Gastroesophageal sphincter (tissue), 4 donors: Measurements from ENCODE around the gene SFTA2. TPM values are rescaled to one million over a fixed set of nuclear protein-coding genes. Genes with fewer than 3 reads are reported as not detected.

Experiments
- ATAC-seq: fragments of 150-250 bp; one replicate; pipeline ENCODE4 v1.9.1; 2016; ENCODE audit warnings: mild to moderate bottlenecking, moderate library complexity
- H3K27ac ChIP-seq, 4 donors: fragments of 200-600 bp; sonication (generic) in 3 of 4; 1 replicate in 3 of 4; 2 replicates in 1 of 4; pipeline ENCODE4 v1.5.1; 2016 to 2019
- H3K27me3 ChIP-seq: fragments of 200-600 bp; sonication (generic); one replicate; pipeline ENCODE4 v1.5.1; 2019
- H3K36me3 ChIP-seq, 2 donors: fragments of 200-600 bp; sonication (generic); one replicate each; pipeline ENCODE4 v1.5.1; 2019; ENCODE audit warnings: control low read depth in 1 of 2
- H3K4me1 ChIP-seq, 3 donors: fragments of 200-600 bp; sonication (generic); 1 replicate in 2 of 3; 2 replicates in 1 of 3; pipeline ENCODE4 v1.5.1; 2016 to 2019; ENCODE audit warnings: control low read depth in 2 of 3
- H3K4me3 ChIP-seq, 2 donors: fragments of 200-600 bp; sonication (generic); one replicate each; pipeline ENCODE4 v1.5.1; 2019; ENCODE audit warnings: mild to moderate bottlenecking in 1 of 2, moderate library complexity in 1 of 2
- H3K9me3 ChIP-seq, 3 donors: fragments of 200-600 bp; sonication (generic); one replicate each; pipeline ENCODE4 v1.5.1; 2017 to 2019; ENCODE audit warnings: control low read depth in 2 of 3
- EP300 ChIP-seq: sonication (generic); formaldehyde crosslinking; IDR thresholded peaks from one replicate; pipeline ENCODE4 v1.6.1; 2017; ENCODE audit warnings: antibody characterized with exemption, mild to moderate bottlenecking
- POLR2A ChIP-seq, 2 donors: fragments of 450-650 bp; IDR thresholded peaks; one replicate each; pipeline ENCODE4 v1.6.1; 2017; ENCODE audit warnings: antibody characterized with exemption in 2 of 2, mild to moderate bottlenecking in 2 of 2, moderate library complexity in 1 of 2
- POLR2AphosphoS5 ChIP-seq: sonication (generic); formaldehyde crosslinking; IDR thresholded peaks from one replicate; pipeline ENCODE4 v1.6.1; 2017; ENCODE audit warnings: antibody characterized with exemption
- WGBS, 2 donors: methylation state at CpG; one replicate each; pipeline ENCODE4 v1.1.5; 2018; ENCODE audit warnings: low coverage in 1 of 2; 5-methylcytosine and 5-hydroxymethylcytosine counted together
- total RNA-seq, 4 donors: library from RNA; depleted of rRNA; stranded (reverse); fragments of >200 nt; gene quantifications; one replicate each; pipeline ENCODE4 v1.1.0, GENCODE V29; 2016
- TF ChIP-seq, protein P1 (sequence below), 4 experiments: fragments of 200-600 bp in 2 of 4; fragments of 450-650 bp in 2 of 4; sonication (generic) in 1 of 4; IDR thresholded peaks; one replicate each; pipeline ENCODE4 v1.5.1; 2017 to 2019; ENCODE audit warnings: antibody characterized with exemption in 4 of 4, mild to moderate bottlenecking in 2 of 4, moderate library complexity in 2 of 4

SFTA2 gene
- total RNA-seq, 4 donors from 2014 or later, result not detected

DNA sequence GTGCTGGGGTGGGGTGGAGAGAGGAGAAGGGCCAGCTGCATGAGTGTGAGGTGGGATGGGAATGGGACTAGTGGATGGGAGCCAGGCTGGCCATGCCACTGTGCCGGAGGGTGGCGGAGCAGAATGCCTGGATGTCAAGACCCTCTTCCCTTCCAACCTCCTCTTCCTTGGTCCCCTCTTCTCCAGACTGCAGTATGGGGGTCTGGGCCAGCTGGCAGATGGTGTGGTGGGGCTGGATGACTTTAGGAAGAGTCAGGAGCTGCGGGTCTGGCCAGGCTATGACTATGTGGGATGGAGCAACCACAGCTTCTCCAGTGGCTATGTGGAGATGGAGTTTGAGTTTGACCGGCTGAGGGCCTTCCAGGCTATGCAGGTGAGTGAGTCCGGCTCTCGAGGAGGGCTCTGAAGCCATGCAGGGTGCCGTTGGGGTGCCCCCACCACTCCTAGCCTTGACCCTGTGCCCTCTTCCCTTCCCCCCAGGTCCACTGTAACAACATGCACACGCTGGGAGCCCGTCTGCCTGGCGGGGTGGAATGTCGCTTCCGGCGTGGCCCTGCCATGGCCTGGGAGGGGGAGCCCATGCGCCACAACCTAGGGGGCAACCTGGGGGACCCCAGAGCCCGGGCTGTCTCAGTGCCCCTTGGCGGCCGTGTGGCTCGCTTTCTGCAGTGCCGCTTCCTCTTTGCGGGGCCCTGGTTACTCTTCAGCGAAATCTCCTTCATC is 40.0 kb downstream of the SFTA2 start:
- H3K27ac ChIP-seq, result no peak overlapping the region
- no peak for TF ChIP-seq POLR2A (IDR thresholded peaks at IDR 0.05)
- no peak for TF ChIP-seq POLR2AphosphoS5
- no peak for TF ChIP-seq EP300
- TF ChIP-seq, protein P1, sequence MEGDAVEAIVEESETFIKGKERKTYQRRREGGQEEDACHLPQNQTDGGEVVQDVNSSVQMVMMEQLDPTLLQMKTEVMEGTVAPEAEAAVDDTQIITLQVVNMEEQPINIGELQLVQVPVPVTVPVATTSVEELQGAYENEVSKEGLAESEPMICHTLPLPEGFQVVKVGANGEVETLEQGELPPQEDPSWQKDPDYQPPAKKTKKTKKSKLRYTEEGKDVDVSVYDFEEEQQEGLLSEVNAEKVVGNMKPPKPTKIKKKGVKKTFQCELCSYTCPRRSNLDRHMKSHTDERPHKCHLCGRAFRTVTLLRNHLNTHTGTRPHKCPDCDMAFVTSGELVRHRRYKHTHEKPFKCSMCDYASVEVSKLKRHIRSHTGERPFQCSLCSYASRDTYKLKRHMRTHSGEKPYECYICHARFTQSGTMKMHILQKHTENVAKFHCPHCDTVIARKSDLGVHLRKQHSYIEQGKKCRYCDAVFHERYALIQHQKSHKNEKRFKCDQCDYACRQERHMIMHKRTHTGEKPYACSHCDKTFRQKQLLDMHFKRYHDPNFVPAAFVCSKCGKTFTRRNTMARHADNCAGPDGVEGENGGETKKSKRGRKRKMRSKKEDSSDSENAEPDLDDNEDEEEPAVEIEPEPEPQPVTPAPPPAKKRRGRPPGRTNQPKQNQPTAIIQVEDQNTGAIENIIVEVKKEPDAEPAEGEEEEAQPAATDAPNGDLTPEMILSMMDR (IDR thresholded peaks at IDR 0.05), result no peak
- no peaks in the 10 kb centered on the region for H3K27me3 ChIP-seq
- WGBS, 2 donors, result 67% methylated on average over 7 of the region's 21 CpGs; no CpG with 5 or more reads in 1 of the 2 donors
- no peak for ATAC-seq
- peaks cover 0 to 25% (median under 1%) of the 10 kb centered on the region in 3 donors for H3K4me1 ChIP-seq
- H3K4me3 ChIP-seq, result no peak overlapping the region
- H3K36me3 ChIP-seq, result peaks cover 0 to 81% of the 10 kb centered on the region in 2 donors
- H3K9me3 ChIP-seq, result no peaks in the 10 kb centered on the region

DNA sequence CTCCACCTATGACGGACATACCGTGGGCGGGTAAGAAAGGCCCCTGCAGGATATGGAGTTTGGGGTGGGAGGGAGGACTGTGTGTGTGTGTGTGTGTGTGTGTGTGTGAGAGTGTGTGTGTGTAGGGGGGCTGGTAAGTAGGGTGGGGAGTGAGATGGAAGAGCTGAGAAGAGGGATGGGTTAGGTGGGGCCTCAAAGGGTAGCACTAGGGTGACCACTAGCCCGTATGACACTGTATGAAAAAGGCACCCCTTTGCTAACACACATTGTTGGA is 40.6 kb downstream of the SFTA2 start:
- H3K27me3 ChIP-seq, result no peaks in the 10 kb centered on the region
- TF ChIP-seq, protein P1 (IDR thresholded peaks at IDR 0.05), result no peak
- no peak for TF ChIP-seq EP300
- TF ChIP-seq POLR2AphosphoS5, result no peak
- TF ChIP-seq POLR2A (IDR thresholded peaks at IDR 0.05), result no peak
- H3K9me3 ChIP-seq, result no peaks in the 10 kb centered on the region
- peaks cover 0 to 31% (median 6%) of the 10 kb centered on the region in 3 donors for H3K4me1 ChIP-seq
- no peak for ATAC-seq
- peaks cover 0 to 75% of the 10 kb centered on the region in 2 donors for H3K36me3 ChIP-seq
- WGBS, 2 donors, result 50 to 100% methylated on average over 1 of the region's 4 CpGs
- H3K4me3 ChIP-seq, result no peak overlapping the region
- no peak overlapping the region for H3K27ac ChIP-seq

DNA sequence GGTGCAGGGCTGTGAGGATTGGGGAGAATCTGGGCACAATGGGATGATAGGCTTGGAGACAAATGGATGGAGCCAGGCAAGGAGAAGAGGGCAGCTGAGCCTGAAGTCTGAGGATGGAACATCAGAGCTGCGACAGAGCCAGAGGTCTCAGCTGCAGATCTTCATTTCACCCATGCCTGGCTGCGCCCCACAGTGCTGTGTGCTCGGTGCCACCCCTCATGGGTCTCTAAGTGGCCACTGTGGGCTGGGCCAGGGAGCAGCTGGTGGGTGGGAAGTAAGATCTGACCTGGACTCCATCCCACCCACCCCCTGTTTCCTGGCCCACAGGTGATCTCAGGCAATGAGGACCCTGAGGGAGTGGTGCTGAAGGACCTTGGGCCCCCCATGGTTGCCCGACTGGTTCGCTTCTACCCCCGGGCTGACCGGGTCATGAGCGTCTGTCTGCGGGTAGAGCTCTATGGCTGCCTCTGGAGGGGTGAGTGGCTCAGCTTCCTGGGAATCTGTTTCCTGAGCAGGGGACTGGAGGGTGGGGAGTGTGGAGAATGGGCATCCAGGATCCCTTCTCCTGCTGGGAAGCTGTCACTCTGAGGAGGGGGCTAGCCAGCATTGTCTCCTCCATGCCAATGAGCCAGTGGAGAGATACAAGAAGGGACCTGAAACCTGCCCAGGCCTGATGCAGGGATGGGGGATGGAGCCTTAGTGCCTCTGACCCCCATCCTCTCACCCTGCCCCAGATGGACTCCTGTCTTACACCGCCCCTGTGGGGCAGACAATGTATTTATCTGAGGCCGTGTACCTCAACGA is 41.1 kb downstream of the SFTA2 start:
- WGBS, 2 donors, result 100% methylated on average over 6 of the region's 12 CpGs; no CpG with 5 or more reads in 1 of the 2 donors

DNA sequence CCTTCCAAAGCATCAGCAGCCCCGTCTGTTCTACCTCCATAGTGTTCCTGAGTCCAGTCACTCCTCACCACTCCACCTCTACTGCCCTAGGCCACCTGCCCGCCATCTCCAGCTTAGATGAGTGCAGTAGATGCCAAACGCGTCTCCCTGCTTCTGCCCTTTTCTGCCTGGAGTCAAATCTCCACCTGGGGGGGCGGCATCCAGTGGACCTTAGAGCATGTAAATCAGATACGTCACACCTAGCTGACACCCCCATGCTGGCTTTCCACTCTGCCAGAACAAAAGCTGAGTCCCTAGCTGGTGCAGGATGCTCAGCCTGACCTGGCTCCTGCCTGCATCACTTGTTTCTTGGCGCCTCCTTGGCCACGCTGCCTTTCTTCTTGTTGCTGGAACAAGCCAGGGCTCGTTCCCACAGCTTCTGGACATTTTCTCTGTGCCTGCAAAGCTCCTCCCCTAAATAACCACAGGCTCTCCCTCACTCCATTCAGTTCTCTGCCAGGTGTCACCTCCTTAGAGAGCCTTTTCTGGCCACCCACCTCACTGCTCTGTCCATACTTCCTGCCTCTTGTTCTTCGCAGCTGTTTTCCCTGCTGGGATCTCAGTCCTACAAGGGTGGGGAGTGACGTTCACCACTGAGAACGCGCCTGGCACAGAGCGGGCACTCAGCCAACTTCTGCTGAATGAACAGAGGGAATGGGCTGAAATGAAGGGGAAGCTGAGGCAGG is 41.9 kb downstream of the SFTA2 start:
- H3K9me3 ChIP-seq, result no peaks in the 10 kb centered on the region
- H3K27me3 ChIP-seq, result no peaks in the 10 kb centered on the region
- peaks cover 0 to 62% of the 10 kb centered on the region in 2 donors for H3K36me3 ChIP-seq
- H3K4me3 ChIP-seq, result no peak overlapping the region
- no peak for ATAC-seq
- 79 to 84% methylated on average over 5 of the region's 14 CpGs for WGBS, 2 donors
- H3K4me1 ChIP-seq, result peaks cover 0 to 44% (median 17%) of the 10 kb centered on the region in 3 donors
- TF ChIP-seq POLR2A (IDR thresholded peaks at IDR 0.05), result no peak
- no peak for TF ChIP-seq EP300
- TF ChIP-seq, protein P1 (IDR thresholded peaks at IDR 0.05), result no peak
- no peak for TF ChIP-seq POLR2AphosphoS5
- H3K27ac ChIP-seq, result no peak overlapping the region

More for the DNA sequence above, 41.1 kb downstream of the SFTA2 start:
- H3K4me1 ChIP-seq, result peaks cover 0 to 36% (median 9%) of the 10 kb centered on the region in 3 donors
- H3K27me3 ChIP-seq, result no peaks in the 10 kb centered on the region
- ATAC-seq, result no peak
- H3K36me3 ChIP-seq, result peaks cover 0 to 70% of the 10 kb centered on the region in 2 donors
- H3K4me3 ChIP-seq, result no peak overlapping the region
- TF ChIP-seq EP300, result no peak
- no peaks in the 10 kb centered on the region for H3K9me3 ChIP-seq
- H3K27ac ChIP-seq, result no peak overlapping the region

DNA sequence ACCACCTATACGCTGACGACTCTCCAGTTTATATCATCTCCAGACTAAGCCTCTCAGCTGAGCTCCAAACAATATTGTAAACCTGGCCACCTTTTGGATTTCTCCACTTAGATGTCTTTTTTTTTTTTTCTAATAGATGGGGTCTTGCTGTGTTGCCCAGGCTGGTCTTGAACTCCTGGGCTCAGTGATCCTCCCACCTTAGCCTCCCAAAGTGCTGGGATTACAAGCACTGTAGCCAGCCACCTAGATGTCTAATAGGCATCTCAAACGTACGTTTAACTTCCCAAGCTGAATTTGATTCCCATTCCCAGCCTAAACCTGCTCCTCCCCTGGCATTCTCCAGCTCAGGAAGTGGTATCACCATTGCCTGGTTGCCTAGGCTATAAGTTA is 42.5 kb downstream of the SFTA2 start:
- WGBS, 2 donors, result 68 to 75% methylated on average over 4 of the region's 4 CpGs
- Histone ChIP-seq H3K36me3 (peaks cover 0 to 56% of the 10 kb centered on the region in 2 donors), H3K4me1 (peaks cover 0 to 50% (median 19%) of the 10 kb centered on the region in 3 donors), H3K27me3 (no peaks in the 10 kb centered on the region), H3K4me3 (no peak overlapping the region), H3K9me3 (no peaks in the 10 kb centered on the region), H3K27ac (no peak overlapping the region)
- ATAC-seq, result no peak
- TF ChIP-seq POLR2A (IDR thresholded peaks at IDR 0.05) (no peak), EP300 (no peak), POLR2AphosphoS5 (no peak)
- TF ChIP-seq, protein P1 (IDR thresholded peaks at IDR 0.05), result no peak
